Neural cell (in vitro differentiated cells): ENCODE data around the gene EQTN. TPM values are rescaled to one million over a fixed set of nuclear protein-coding genes. Genes with fewer than 3 reads are reported as not detected.

ENCODE experiments used
- H2AFZ ChIP-seq: fragments of 200-600, 300-800 bp; sonication (generic), shearing (Covaris generic); 2 replicates; pipeline ENCODE4 v1.6.0; 2014; ENCODE audit warnings: low read depth, mild to moderate bottlenecking, antibody characterized with exemption, low read length, moderate library complexity
- H3F3A ChIP-seq: fragments of 200-600 bp; shearing (Covaris generic); 2 replicates; pipeline ENCODE4 v1.6.1; 2016; ENCODE audit warnings: mild to moderate bottlenecking, moderate library complexity, mixed read lengths, antibody characterized with exemption, low read length; ENCODE audit not compliant: insufficient read depth, poor library complexity, severe bottlenecking
- H3K27ac ChIP-seq: fragments of 200-600, 300-800 bp; sonication (generic), shearing (Covaris generic); 2 replicates; pipeline ENCODE4 v1.5.1; 2014; ENCODE audit warnings: mild to moderate bottlenecking, low read length, moderate library complexity
- H3K27me3 ChIP-seq: fragments of 300-800, 200-600 bp; sonication (generic), shearing (Covaris generic); 2 replicates; pipeline ENCODE4 v1.6.0; 2014; ENCODE audit warnings: mild to moderate bottlenecking, low read depth, low read length, moderate library complexity; ENCODE audit not compliant: insufficient read depth
- H3K36me3 ChIP-seq: fragments of 300-800, 200-600 bp; sonication (generic), shearing (Covaris generic); 2 replicates; pipeline ENCODE4 v1.5.1; 2014; ENCODE audit warnings: mild to moderate bottlenecking, antibody characterized with exemption, low read length, moderate library complexity; ENCODE audit not compliant: insufficient read depth
- H3K4me2 ChIP-seq: fragments of 300-800, 200-600 bp; sonication (generic), shearing (Covaris generic); 2 replicates; pipeline ENCODE4 v1.6.0; 2014; ENCODE audit warnings: mild to moderate bottlenecking, low read length
- H3K4me3 ChIP-seq: fragments of 300-800, 200-600 bp; sonication (generic), shearing (Covaris generic); 2 replicates; pipeline ENCODE4 v1.5.1; 2014; ENCODE audit warnings: mild to moderate bottlenecking, low read length, moderate library complexity
- H3K79me2 ChIP-seq: fragments of 200-600 bp; shearing (Covaris generic); replicated peaks from 2 replicates; pipeline ENCODE4 v1.6.0; 2014; ENCODE audit warnings: mild to moderate bottlenecking, low read length, moderate library complexity; ENCODE audit not compliant: insufficient read depth
- H3K9ac ChIP-seq: fragments of 300-800, 200-600 bp; sonication (generic), shearing (Covaris generic); 2 replicates; pipeline ENCODE4 v1.6.1; 2016; ENCODE audit warnings: mild to moderate bottlenecking, low read length, mixed read lengths
- H3K9me2 ChIP-seq: fragments of 200-600 bp; shearing (Covaris generic); 2 replicates; pipeline ENCODE4 v1.6.1; 2016; ENCODE audit warnings: mild to moderate bottlenecking, low read length, mixed read lengths; ENCODE audit not compliant: insufficient read depth
- H3K9me3 ChIP-seq: fragments of 200-600, 300-800 bp; sonication (generic), shearing (Covaris generic); 2 replicates; pipeline ENCODE4 v1.6.1; 2016; ENCODE audit warnings: mild to moderate bottlenecking, mixed run types, low read length, moderate library complexity, mixed read lengths
- H4K20me1 ChIP-seq: fragments of 200-600 bp; shearing (Covaris generic); 2 replicates; pipeline ENCODE4 v1.6.1; 2016; ENCODE audit warnings: mild to moderate bottlenecking, mixed run types; ENCODE audit not compliant: insufficient read depth
- EP300 ChIP-seq: fragments of 450-650 bp; conservative IDR thresholded peaks from 2 replicates; pipeline ENCODE4 v1.6.1; 2014; ENCODE audit warnings: antibody characterized with exemption, mild to moderate bottlenecking, moderate library complexity; ENCODE audit not compliant: poor library complexity, severe bottlenecking
- EZH2 ChIP-seq: fragments of 200-600, 300-800 bp; shearing (Covaris generic), sonication (generic); IDR thresholded peaks from 2 replicates; pipeline ENCODE4 v1.6.1; 2014; ENCODE audit warnings: antibody characterized with exemption, low read length, borderline replicate concordance, mild to moderate bottlenecking; ENCODE audit not compliant: insufficient read depth, poor library complexity, severe bottlenecking
- MXI1 ChIP-seq: fragments of 450-650 bp; conservative IDR thresholded peaks from 2 replicates; pipeline ENCODE4 v1.6.1; 2014; ENCODE audit warnings: antibody characterized with exemption, mild to moderate bottlenecking; ENCODE audit not compliant: poor library complexity, severe bottlenecking
- POLR2AphosphoS5 ChIP-seq: IDR thresholded peaks from 2 replicates; pipeline ENCODE4 v1.6.1; 2012
- RAD21 ChIP-seq: fragments of 450-650 bp; conservative IDR thresholded peaks from 2 replicates; pipeline ENCODE4 v1.6.1; 2014; ENCODE audit warnings: antibody characterized with exemption, mild to moderate bottlenecking, moderate library complexity
- SMC3 ChIP-seq: fragments of 450-650 bp; conservative IDR thresholded peaks from 2 replicates; pipeline ENCODE4 v1.6.1; 2014; ENCODE audit warnings: antibody characterized with exemption, mild to moderate bottlenecking, moderate library complexity; ENCODE audit not compliant: poor library complexity
- TAF1 ChIP-seq: IDR thresholded peaks from 2 replicates; pipeline ENCODE4 v1.6.1; 2012; ENCODE audit warnings: low read depth
- polyA plus RNA-seq: library from polyadenylated mRNA; depleted of rRNA; stranded (reverse); fragments of >200 nt; gene quantifications from 2 replicates; pipeline ENCODE4 v1.2.3, GENCODE V29; 2014
- TF ChIP-seq, protein P1 (sequence below): IDR thresholded peaks from 2 replicates; pipeline ENCODE4 v1.6.1; 2012; ENCODE audit warnings: borderline replicate concordance
- TF ChIP-seq, protein P2 (sequence below): fragments of 450-650 bp; IDR thresholded peaks from 2 replicates; pipeline ENCODE4 v1.5.1; 2014; ENCODE audit warnings: antibody characterized with exemption, mild to moderate bottlenecking, moderate library complexity; ENCODE audit not compliant: poor library complexity, severe bottlenecking

Gene EQTN
- polyA plus RNA-seq, 1 donor from 2014 or later: not detected

DNA sequence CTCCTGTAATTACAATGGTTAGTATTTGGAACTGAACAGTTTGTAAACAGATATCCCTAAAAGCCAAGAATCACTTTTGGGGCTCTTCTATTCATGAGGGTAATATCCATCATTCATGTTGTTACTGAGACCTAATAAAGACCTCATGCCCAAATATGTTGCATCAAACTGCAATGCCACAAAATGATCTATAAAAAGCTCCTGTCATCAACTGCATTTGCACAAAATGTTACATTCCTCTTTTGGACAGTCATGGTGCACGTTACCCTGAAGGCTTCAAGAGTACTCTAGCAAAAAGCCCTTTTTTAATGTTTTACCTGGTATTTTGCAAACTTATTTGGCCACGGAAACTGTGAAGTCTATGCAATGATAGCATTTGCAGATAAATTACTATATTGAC, 14.2 kb upstream of the EQTN start:
- Histone ChIP-seq H3K9me3 (no peaks in the 10 kb centered on the region), H3K36me3 (no peaks in the 10 kb centered on the region), H4K20me1 (no peaks in the 10 kb centered on the region), H2AFZ (no peak overlapping the region), H3K27me3 (no peaks in the 10 kb centered on the region), H3K9me2 (no peaks in the 10 kb centered on the region), H3F3A (no peaks in the 10 kb centered on the region), H3K4me2 (no peak overlapping the region), H3K27ac (no peak overlapping the region), H3K79me2 (no peaks in the 10 kb centered on the region), H3K4me3 (no peak overlapping the region), H3K9ac (no peak overlapping the region)
- TF ChIP-seq SMC3: no peak

DNA sequence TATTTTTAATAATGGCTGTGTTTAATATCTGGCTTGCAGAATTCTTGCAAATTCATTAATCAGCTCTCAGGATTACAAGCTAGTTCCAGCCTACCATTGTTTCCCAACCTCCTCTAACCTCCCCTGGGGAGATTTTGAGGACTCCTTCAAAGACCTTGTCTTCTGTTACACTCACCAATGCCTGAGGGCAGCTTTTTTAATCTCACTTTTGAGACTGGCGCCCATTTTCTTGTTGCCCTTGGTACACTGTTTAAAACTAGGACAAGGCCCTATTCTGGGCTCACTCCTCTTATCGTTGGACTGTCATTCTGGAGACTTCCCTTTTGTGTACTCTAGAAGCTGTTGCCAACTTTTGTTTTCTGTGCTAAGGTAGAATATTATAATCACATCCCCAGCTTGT, 13.6 kb upstream of the EQTN start:
- H4K20me1 ChIP-seq: no peaks in the 10 kb centered on the region
- H3K27me3 ChIP-seq: no peaks in the 10 kb centered on the region
- no peak for TF ChIP-seq TAF1
- no peak for TF ChIP-seq EZH2
- TF ChIP-seq EP300: no peak
- TF ChIP-seq, protein P1, sequence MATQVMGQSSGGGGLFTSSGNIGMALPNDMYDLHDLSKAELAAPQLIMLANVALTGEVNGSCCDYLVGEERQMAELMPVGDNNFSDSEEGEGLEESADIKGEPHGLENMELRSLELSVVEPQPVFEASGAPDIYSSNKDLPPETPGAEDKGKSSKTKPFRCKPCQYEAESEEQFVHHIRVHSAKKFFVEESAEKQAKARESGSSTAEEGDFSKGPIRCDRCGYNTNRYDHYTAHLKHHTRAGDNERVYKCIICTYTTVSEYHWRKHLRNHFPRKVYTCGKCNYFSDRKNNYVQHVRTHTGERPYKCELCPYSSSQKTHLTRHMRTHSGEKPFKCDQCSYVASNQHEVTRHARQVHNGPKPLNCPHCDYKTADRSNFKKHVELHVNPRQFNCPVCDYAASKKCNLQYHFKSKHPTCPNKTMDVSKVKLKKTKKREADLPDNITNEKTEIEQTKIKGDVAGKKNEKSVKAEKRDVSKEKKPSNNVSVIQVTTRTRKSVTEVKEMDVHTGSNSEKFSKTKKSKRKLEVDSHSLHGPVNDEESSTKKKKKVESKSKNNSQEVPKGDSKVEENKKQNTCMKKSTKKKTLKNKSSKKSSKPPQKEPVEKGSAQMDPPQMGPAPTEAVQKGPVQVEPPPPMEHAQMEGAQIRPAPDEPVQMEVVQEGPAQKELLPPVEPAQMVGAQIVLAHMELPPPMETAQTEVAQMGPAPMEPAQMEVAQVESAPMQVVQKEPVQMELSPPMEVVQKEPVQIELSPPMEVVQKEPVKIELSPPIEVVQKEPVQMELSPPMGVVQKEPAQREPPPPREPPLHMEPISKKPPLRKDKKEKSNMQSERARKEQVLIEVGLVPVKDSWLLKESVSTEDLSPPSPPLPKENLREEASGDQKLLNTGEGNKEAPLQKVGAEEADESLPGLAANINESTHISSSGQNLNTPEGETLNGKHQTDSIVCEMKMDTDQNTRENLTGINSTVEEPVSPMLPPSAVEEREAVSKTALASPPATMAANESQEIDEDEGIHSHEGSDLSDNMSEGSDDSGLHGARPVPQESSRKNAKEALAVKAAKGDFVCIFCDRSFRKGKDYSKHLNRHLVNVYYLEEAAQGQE: no peak
- TF ChIP-seq SMC3: no peak
- no peak for TF ChIP-seq MXI1
- TF ChIP-seq POLR2AphosphoS5: no peak
- no peak for TF ChIP-seq RAD21
- TF ChIP-seq, protein P2, sequence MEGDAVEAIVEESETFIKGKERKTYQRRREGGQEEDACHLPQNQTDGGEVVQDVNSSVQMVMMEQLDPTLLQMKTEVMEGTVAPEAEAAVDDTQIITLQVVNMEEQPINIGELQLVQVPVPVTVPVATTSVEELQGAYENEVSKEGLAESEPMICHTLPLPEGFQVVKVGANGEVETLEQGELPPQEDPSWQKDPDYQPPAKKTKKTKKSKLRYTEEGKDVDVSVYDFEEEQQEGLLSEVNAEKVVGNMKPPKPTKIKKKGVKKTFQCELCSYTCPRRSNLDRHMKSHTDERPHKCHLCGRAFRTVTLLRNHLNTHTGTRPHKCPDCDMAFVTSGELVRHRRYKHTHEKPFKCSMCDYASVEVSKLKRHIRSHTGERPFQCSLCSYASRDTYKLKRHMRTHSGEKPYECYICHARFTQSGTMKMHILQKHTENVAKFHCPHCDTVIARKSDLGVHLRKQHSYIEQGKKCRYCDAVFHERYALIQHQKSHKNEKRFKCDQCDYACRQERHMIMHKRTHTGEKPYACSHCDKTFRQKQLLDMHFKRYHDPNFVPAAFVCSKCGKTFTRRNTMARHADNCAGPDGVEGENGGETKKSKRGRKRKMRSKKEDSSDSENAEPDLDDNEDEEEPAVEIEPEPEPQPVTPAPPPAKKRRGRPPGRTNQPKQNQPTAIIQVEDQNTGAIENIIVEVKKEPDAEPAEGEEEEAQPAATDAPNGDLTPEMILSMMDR: no peak

More for the DNA sequence above, 13.6 kb upstream of the EQTN start:
- Histone ChIP-seq H3K4me3 (no peak overlapping the region), H3K9me2 (no peaks in the 10 kb centered on the region), H3K36me3 (no peaks in the 10 kb centered on the region), H2AFZ (no peak overlapping the region), H3K4me2 (no peak overlapping the region), H3K27ac (no peak overlapping the region), H3K79me2 (no peaks in the 10 kb centered on the region), H3K9me3 (no peaks in the 10 kb centered on the region), H3K9ac (no peak overlapping the region), H3F3A (no peaks in the 10 kb centered on the region)
